Sigmoid colon (tissue), 7 donors: ENCODE data around the gene CYB5A. TPM values are rescaled to one million over a fixed set of nuclear protein-coding genes. Genes with fewer than 3 reads are reported as not detected.

Experiments
- DNase-seq: peaks from one replicate; pipeline ENCODE4 v3.0.0-alpha.2; 2019
- H3K27ac ChIP-seq, 4 donors: fragments of 200-600 bp; sonication (generic); one replicate each; pipeline ENCODE4 v1.5.1; 2016 to 2019; ENCODE audit warnings: mild to moderate bottlenecking in 1 of 4
- H3K27me3 ChIP-seq, 3 donors: fragments of 200-600 bp; sonication (generic); one replicate each; pipeline ENCODE4 v1.5.1; 2019; ENCODE audit warnings: mild to moderate bottlenecking in 1 of 3
- H3K36me3 ChIP-seq, 4 donors: fragments of 200-600 bp; sonication (generic); one replicate each; pipeline ENCODE4 v1.5.1; 2016 to 2019
- H3K4me1 ChIP-seq, 4 donors: fragments of 200-600 bp; sonication (generic); one replicate each; pipeline ENCODE4 v1.5.1; 2017 to 2019
- H3K4me3 ChIP-seq, 4 donors: fragments of 200-600 bp; sonication (generic); one replicate each; pipeline ENCODE4 v1.5.1; 2017 to 2019; ENCODE audit warnings: mild to moderate bottlenecking in 2 of 4, moderate library complexity in 1 of 4
- H3K9me3 ChIP-seq, 4 donors: fragments of 200-600 bp in 3 of 4; sonication (generic) in 3 of 4; one replicate each; pipeline versions ENCODE4 v1.5.1 to v1.6.1; 2013 to 2019
- CTCF ChIP-seq, 4 experiments: fragments of 450-650 bp in 3 of 4; fragments of 200-600 bp in 1 of 4; IDR thresholded peaks; one replicate each; pipeline ENCODE4 v1.5.1; 2016 to 2019; ENCODE audit warnings: antibody characterized with exemption in 4 of 4, mild to moderate bottlenecking in 3 of 4, moderate library complexity in 2 of 4
- EP300 ChIP-seq, 4 donors: sonication (generic); formaldehyde crosslinking; IDR thresholded peaks; one replicate each; pipeline ENCODE4 v1.6.1; 2017; ENCODE audit warnings: antibody characterized with exemption in 4 of 4
- POLR2A ChIP-seq, 2 donors: fragments of 450-650 bp; IDR thresholded peaks; one replicate each; pipeline ENCODE4 v1.6.1; 2016; ENCODE audit warnings: antibody characterized with exemption in 2 of 2, mild to moderate bottlenecking in 2 of 2, moderate library complexity in 2 of 2
- POLR2AphosphoS5 ChIP-seq, 4 donors: sonication (generic); formaldehyde crosslinking; IDR thresholded peaks; one replicate each; pipeline ENCODE4 v1.6.1; 2017; ENCODE audit warnings: antibody characterized with exemption in 4 of 4
- WGBS, 2 donors: extraction: QIAGEN DNeasy Blood & Tissue Kit; methylation state at CpG; one replicate each; pipeline ENCODE4 v1.1.7; 2013; 5-methylcytosine and 5-hydroxymethylcytosine counted together
- intact Hi-C: fragments of 100-400 bp; cut with DNase I; formaldehyde crosslinking; loops from one replicate; pipeline ENCODE4 v1.15.1; 2023
- polyA plus RNA-seq, 3 donors: library from polyadenylated mRNA; stranded (reverse); fragments of 200-250 nt; gene quantifications; one replicate each; pipeline ENCODE4 v1.2.3, GENCODE V29; 2013
- total RNA-seq, 4 donors: library from RNA; depleted of rRNA; stranded (reverse); fragments of >200 nt; gene quantifications; one replicate each; pipeline ENCODE4 v1.1.0, GENCODE V29; 2016
- donor health status: healthy with polysubstance abuse.
- donor health status: Bipolar disorder and iron deficiency.
- donor health status: healthy.

CYB5A gene
- total and polyA plus RNA-seq, 7 donors = 137 to 533 (median 164) TPM

GRCh38 chr18:74222710-74223494 is 68.9 kb downstream of the CYB5A start:
- DNase-seq = no peak
- no peak overlapping the region for H3K27ac ChIP-seq
- no peaks in the 10 kb centered on the region for H3K36me3 ChIP-seq
- H3K27me3 ChIP-seq = no peaks in the 10 kb centered on the region
- H3K4me1 ChIP-seq = no peaks in the 10 kb centered on the region
- TF ChIP-seq EP300 (IDR thresholded peaks at IDR 0.05) (no peak), POLR2AphosphoS5 (IDR thresholded peaks at IDR 0.05) (no peak)
- H3K4me3 ChIP-seq = no peak overlapping the region
- intact Hi-C loops = no loop called here
- no peaks in the 10 kb centered on the region for H3K9me3 ChIP-seq
- 88 to 89% methylated on average over 7 of the region's 7 CpGs for WGBS, 2 donors

- intact Hi-C loops = no loop called here
- Histone ChIP-seq H3K27ac (no peak overlapping the region), H3K9me3 (no peaks in the 10 kb centered on the region), H3K36me3 (no peaks in the 10 kb centered on the region), H3K27me3 (no peaks in the 10 kb centered on the region), H3K4me1 (no peaks in the 10 kb centered on the region), H3K4me3 (no peak overlapping the region)
- WGBS, 2 donors = 91 to 93% methylated on average over 9 of the region's 9 CpGs
- TF ChIP-seq POLR2AphosphoS5 (IDR thresholded peaks at IDR 0.05) = no peak
- TF ChIP-seq CTCF (IDR thresholded peaks at IDR 0.05) = no peak
- no peak for TF ChIP-seq EP300 (IDR thresholded peaks at IDR 0.05)
- DNase-seq = no peak
These were observed 70.7 kb downstream of the CYB5A start for GRCh38 chr18:74221081-74221480.

GRCh38 chr18:74219056-74219455 is 72.7 kb downstream of the CYB5A start:
- Histone ChIP-seq H3K4me3 (no peak overlapping the region), H3K4me1 (no peaks in the 10 kb centered on the region), H3K36me3 (no peaks in the 10 kb centered on the region), H3K9me3 (no peaks in the 10 kb centered on the region), H3K27me3 (no peaks in the 10 kb centered on the region), H3K27ac (no peak overlapping the region)
- DNase-seq = no peak
- WGBS, 2 donors = 92 to 96% methylated on average over 10 of the region's 10 CpGs
- TF ChIP-seq EP300 (IDR thresholded peaks at IDR 0.05) = no peak
- no peak for TF ChIP-seq POLR2AphosphoS5 (IDR thresholded peaks at IDR 0.05)
- TF ChIP-seq POLR2A (IDR thresholded peaks at IDR 0.05) = no peak
- no peak for TF ChIP-seq CTCF (IDR thresholded peaks at IDR 0.05)
- intact Hi-C loops = no loop called here

- DNase-seq = no peak
- Histone ChIP-seq H3K36me3 (no peaks in the 10 kb centered on the region), H3K4me1 (no peaks in the 10 kb centered on the region), H3K9me3 (no peaks in the 10 kb centered on the region), H3K27ac (no peak overlapping the region), H3K4me3 (no peak overlapping the region), H3K27me3 (no peaks in the 10 kb centered on the region)
- intact Hi-C loops = no loop called here
- TF ChIP-seq POLR2A (IDR thresholded peaks at IDR 0.05) (no peak), EP300 (IDR thresholded peaks at IDR 0.05) (no peak), POLR2AphosphoS5 (IDR thresholded peaks at IDR 0.05) (no peak), CTCF (IDR thresholded peaks at IDR 0.05) (no peak)
- 69 to 81% methylated on average over 7 of the region's 7 CpGs for WGBS, 2 donors
These were observed 74.2 kb downstream of the CYB5A start for GRCh38 chr18:74217476-74218143.

- 80 to 84% methylated on average over 3 of the region's 3 CpGs for WGBS, 2 donors
- Histone ChIP-seq H3K36me3 (no peaks in the 10 kb centered on the region), H3K9me3 (no peaks in the 10 kb centered on the region), H3K4me3 (no peak overlapping the region), H3K27ac (no peak overlapping the region), H3K4me1 (no peaks in the 10 kb centered on the region), H3K27me3 (no peaks in the 10 kb centered on the region)
- intact Hi-C loops = no loop called here
- TF ChIP-seq POLR2A (IDR thresholded peaks at IDR 0.05) (no peak), POLR2AphosphoS5 (IDR thresholded peaks at IDR 0.05) (no peak), EP300 (IDR thresholded peaks at IDR 0.05) (no peak), CTCF (IDR thresholded peaks at IDR 0.05) (no peak)
- no peak for DNase-seq
These were observed 75.1 kb downstream of the CYB5A start for GRCh38 chr18:74216661-74217110.
